Measurements from ENCODE around the gene NT5M.

DNA sequence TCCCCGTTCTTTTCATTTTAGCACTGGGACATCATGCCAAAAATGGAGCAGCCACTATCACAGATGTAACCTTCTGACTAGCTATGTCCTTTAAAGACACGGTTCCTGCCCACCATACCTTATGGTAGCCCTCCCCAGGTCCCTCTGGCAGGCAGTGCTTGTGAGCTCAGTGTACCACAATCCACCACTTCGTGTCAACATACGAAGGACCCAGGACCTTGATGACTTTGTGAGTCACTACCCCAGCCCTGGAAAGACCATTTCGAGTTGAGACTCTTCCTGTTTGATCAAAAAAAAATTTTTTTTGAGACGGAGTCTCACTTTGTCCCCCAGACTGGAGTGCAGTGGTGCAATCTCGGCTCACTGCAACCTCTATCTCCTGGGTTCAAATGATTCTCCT, 45.2 kb upstream of the NT5M start:
- TF ChIP-seq, protein P1, sequence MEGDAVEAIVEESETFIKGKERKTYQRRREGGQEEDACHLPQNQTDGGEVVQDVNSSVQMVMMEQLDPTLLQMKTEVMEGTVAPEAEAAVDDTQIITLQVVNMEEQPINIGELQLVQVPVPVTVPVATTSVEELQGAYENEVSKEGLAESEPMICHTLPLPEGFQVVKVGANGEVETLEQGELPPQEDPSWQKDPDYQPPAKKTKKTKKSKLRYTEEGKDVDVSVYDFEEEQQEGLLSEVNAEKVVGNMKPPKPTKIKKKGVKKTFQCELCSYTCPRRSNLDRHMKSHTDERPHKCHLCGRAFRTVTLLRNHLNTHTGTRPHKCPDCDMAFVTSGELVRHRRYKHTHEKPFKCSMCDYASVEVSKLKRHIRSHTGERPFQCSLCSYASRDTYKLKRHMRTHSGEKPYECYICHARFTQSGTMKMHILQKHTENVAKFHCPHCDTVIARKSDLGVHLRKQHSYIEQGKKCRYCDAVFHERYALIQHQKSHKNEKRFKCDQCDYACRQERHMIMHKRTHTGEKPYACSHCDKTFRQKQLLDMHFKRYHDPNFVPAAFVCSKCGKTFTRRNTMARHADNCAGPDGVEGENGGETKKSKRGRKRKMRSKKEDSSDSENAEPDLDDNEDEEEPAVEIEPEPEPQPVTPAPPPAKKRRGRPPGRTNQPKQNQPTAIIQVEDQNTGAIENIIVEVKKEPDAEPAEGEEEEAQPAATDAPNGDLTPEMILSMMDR (IDR thresholded peaks at IDR 0.05): no peak
- no peak for TF ChIP-seq POLR2AphosphoS5 (IDR thresholded peaks at IDR 0.05)
- TF ChIP-seq POLR2A (IDR thresholded peaks at IDR 0.05): no peak

Measured in breast epithelium (tissue), 3 donors.